HG03066 (cell line): ENCODE data around the gene CUEDC1.

ENCODE experiments used
- ATAC-seq: cut with Tn5 transposase; IDR thresholded peaks from one replicate; pipeline ENCODE4 v1.9.1; 2021; ENCODE audit warnings: low read depth; ENCODE audit not compliant: unreplicated experiment

CUEDC1 gene, protein sequence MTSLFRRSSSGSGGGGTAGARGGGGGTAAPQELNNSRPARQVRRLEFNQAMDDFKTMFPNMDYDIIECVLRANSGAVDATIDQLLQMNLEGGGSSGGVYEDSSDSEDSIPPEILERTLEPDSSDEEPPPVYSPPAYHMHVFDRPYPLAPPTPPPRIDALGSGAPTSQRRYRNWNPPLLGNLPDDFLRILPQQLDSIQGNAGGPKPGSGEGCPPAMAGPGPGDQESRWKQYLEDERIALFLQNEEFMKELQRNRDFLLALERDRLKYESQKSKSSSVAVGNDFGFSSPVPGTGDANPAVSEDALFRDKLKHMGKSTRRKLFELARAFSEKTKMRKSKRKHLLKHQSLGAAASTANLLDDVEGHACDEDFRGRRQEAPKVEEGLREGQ

DNA sequence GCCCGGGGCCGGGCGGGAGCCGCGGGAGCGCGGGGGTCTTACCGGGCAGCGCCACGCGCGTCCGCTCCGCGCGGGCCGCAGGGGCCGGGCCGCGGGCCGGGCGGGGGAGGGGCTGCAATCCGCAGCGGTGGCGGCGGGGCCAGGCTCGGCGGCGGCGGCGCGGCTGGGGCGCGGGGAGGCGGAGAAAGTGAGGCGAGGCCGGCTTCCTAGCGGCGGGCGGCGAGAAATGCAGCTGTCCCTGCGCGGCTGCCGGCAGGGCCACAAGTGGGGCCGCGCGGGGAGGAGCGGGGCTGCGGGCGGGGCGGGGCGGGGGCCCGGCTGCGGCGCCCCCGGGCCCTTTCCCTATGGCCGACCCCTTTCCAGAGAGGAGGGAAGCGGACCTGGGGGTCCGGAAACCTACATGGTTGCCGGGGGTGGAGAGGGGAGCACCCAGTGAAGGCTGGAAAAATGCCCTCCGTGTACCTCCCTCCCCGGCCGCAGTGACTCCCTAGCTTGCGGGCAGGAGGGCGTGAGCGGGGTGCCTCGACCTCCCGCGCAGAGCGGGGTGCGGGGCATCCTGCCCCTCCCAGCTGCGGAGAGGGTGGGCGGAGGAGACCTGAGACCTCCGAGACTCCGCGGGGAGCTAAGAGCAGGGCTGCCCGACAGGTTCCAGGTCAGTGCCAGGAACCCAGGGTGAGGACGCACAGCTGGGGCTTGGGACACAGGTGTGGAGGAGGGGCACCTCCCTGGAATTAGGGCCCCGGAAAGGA is at the start of gene CUEDC1:
CUEDC1 (minus strand) TSS at position 230 of the 749 bp plus-strand sequence. CDS start 69,848 bp downstream, outside the sequence.
- ATAC-seq: no peak

DNA sequence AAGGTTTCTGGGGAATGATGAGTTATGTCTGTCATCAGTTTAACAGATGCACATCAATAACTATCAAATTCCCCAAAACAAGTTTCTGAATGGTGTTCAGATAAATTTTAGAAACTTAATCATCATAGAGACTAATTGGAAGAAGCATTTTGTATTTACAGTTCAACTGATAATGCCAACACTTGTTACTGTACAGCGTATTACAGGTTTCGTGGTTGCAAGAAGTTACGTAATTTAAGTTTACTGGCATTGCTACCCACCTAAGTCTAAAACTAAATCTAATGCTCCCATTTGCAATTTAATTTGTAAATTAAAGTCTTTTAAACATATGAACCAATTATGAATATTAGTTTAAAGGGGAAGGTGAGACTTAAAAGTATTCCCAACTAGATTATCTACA is 48.8 kb upstream of the CUEDC1 start:
- no peak for ATAC-seq

DNA sequence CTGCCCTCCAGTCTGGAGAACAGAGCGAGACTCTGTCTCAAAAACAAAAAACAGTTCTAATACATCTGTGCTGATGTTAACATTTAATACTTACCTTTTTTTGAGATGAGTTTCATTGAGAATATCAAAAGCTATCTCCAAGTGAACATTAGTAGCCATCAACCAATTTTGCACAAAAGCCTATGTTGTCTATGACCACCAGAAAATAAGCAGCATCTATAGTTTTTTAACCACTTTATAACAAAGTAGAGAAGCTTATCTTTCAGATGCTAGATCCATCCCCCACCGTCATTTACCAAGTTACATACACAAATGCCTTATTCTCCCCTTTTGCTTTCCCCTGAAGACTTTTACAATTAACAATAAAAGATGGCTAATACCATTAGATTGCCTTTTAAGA is 47.8 kb upstream of the CUEDC1 start:
- ATAC-seq: no peak

DNA sequence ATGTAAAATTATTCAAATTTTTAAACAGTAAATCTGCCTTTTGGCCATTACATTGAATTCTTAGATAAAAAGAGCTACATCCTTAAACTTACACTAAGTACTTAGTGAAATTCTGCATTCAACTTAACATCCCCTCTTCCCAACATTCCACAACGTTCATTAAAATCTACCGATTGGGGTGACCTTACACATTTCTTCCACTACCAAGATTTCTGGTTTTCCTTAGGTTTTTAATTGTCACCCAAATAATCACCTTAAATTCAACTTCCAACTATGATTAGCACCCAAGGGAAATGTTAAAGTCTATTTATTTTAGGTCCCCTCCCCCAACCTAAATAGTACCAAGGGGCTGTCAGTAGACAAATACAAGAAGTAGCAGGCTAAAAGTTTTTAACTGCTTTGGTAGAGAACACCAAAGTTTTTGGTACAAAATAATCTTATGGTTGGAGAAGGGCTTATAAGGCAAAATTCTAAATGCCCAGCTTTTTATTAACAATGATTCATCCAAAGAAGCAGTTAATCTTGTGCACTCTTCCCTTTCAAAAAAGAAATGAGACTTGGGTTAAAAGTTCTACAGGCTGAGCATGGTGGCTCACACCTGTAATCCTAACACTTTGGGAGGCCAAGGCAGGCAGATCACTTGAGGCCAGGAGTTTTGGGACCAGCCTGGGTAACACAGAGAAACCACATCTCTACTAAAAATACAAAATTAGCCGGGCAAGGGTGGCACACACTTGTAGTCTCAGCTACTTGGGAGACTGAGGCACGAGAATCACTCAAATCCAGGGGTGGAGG is 47.1 kb upstream of the CUEDC1 start:
- no peak for ATAC-seq

DNA sequence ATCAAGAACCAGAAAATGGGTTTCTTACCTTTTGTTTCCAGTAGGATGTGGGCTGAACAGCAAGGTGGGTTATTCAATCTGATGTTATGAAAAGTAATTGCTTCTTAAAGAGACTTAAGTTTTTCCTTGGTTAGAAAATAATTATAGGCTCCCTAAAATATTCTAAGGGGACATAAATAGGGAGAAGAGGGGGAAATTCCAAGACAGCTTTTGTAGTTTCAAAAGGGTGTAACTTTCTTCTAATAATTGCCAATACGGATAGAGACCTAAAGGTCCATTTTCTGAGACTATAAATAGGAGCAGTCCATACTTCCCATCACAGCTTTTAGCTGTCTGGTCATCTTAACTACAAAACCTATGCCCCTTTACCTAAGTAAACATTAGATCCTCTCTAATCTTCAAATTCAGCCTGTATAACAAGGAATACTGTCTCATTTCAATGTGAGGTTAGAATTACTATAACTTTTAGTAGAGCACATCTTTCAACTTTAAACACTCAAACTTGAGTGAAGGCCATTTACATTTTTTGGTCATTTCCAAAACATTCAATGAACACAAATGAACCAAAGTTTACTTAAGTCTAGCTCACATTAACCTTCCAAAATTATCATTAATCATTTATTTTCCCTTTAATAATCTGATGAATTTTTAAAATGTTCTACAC is 46.4 kb upstream of the CUEDC1 start:
- no peak for ATAC-seq

DNA sequence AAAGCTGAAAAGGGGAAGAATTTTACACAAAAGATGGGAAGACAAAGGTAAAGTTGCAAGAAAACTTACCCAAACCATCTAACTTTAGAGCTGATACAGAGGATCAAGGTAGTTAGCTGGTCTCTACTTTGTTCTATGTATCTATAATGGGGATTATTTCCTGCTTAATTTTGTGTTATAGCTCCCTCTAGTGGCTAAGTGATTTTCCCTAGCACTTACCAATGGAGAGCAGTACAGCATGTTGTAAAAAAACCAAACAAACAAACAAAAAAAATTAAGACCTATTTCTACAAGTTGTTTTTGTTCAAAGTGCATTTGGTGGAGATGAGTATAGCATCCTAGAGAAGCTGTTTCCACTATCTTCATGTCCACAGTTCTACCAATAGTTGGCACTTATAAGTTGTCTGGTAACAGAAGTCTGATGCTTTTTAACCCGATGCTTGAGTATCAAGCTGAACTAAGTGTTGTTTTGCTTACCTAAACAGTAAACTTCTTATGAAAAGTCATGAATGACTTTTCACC is 44.3 kb upstream of the CUEDC1 start:
- ATAC-seq: no peak

DNA sequence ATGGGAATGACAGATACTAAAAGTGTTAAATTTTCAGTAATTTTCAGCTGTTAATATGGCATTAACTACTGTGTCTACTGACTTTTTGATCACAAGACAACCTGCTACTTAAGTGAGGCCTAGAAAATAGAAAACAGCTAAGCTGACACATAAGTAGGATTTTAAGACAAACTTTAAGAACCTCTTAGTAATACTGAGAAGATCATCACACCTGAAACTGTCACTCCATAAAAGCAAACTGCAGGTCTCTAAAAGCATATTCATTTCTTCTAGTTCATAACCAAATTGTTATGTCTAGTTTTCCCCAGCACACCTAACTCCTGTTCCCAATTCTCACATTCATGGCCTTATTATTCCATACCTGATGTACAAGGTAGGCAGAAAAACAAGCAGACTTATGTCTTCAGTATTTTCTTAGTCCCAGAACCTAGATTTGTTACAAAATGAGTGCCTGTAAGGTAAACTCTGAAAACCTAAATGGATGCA is 43.8 kb upstream of the CUEDC1 start:
- no peak for ATAC-seq

DNA sequence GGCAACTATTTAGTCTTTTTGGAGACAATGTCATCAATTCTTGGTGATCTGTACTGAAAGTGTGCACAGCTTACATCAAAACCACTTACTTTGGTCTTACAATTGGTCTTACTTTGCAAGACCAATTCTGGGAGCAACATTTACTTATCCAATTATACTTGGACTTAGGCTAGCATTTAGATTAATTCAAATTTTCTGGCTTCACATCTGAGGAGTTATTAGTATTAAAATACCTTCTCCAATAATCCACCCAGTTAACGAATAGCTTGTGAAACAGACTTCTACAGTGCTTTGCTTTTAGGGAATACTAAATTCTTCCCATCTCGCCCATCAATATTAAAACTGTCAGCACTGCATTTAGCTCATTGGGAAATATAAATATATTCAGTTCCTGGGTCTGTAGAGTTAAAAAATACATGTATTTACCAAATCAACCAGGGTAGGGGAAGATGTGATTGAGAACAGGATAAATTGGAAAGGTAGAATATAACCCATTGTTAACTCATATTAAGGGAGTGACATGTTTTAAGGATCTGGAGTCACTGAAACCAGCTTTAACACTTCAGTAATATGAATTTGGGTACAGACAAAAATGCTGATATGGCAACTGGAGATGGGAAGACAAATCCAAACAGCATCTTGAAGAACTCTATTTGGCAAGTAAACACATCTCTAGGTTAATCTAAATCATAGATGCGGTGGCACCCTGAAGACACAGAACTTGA is 42.0 kb upstream of the CUEDC1 start:
- ATAC-seq: no peak

DNA sequence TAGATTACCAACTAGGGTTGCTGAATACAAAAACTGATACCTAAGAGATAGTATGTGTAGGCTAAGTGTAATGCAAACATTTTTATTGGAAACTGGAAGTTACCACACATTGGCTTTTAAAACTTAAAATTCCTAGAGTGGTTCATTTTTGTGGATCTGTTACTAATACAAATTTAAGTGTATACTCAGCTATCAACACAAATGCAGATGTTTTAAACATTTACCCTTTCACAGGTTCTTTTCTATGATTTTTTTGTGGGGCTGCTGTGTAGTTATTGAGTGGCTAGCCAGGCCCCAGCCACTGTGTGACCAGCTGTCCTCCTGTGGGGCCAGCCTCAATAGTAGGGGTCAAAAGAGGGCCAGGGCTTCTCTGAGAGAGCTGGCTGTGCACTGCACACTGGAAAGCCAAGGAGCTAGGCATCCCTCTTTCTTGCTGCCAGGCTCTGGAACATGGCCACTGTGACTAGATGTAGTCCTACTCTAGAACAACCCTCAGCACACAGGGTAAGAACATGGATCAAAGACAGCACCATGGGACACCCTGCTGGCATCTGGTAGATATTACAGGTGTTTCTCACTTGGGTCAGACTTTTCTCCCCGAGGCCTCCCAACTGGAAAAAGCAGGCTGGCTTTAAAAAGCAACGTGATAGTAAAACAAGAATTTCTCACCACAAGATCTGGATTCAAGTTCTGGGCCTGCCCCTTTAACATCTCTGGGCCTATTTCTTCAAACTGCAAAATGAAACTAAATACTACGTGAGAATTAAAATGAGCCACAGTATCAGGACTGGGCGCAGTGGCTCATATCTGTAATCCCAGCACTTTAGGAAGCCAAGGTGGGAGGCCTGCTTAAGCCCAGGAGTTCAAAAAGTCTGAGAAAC is 40.1 kb upstream of the CUEDC1 start:
- no peak for ATAC-seq

DNA sequence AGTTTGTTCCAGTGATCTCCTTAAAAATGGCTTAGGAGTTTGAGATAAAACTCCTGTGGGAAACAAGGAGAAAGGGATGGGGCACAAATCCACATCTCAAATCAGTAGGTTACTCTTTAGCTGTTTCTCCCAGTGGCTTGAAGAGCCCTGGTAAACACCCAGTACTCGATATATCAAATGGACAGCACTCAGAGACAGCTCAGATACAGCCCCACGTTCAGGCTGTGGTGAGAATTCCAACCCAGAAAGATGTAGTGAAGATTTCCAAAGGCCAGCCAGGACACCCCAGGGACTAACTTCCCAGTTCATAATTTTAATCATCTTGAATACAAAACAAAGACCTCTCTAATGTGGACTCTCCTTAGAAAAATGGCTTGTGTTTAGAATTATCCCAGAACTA is 39.2 kb upstream of the CUEDC1 start:
- no peak for ATAC-seq

DNA sequence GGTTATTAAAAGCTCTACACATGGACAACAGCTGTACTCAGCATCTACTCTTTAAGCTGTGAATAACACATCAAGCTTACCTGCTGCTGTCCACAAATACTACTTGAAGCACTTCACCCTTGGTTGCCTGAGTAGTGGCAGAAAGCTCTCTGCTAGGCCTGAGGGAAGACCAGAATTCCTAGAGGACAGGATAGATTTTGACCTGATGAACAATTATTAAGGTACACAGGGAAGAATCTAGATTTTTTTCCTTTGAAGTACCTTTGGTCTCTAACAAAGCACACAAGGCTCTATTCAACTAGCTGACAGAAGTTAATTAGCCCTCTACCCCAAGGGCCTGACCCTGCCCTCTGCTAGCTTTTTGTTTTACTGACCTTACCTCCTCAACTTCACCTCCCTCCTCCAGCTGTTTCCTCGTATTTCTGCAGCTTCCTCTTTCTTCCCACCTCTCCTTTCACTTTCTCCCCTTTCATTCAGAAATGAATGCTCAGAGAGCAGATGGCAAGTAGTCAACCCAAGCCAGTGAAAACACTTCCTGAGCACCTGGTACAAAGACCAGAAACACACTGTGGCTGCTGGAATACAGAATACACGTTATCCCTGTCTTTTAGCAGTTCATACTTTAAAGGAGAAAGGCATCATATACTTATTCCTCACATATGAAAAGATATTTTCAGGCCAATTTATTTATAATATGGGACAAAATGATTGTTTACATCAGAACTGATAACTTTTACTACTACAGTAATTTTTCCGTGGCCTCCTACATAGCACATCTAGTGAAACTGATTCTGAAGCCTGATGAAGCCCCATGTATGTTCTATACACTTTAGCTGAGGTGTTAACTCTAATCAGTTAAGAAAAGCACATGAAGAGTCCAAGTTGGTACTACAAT is 38.5 kb upstream of the CUEDC1 start:
- no peak for ATAC-seq

DNA sequence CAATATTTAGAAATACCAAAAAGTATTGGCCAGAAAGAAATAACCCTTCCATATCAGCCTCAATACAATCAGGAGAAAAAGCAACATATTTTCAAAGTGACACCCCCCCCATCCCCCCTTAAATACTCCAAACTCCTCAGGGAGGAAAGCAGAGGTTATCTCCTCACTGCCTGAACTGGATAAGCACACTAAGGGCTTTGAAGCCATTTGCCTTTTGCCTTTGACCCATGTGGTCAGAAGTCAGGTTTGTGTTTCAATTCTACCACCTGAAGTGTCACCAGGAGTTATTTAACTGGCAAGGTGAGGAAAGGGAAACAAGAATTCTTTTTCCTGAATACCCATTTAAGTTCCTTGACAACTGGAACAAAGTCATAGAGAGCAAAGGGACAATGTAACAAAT is 36.3 kb upstream of the CUEDC1 start:
- no peak for ATAC-seq

DNA sequence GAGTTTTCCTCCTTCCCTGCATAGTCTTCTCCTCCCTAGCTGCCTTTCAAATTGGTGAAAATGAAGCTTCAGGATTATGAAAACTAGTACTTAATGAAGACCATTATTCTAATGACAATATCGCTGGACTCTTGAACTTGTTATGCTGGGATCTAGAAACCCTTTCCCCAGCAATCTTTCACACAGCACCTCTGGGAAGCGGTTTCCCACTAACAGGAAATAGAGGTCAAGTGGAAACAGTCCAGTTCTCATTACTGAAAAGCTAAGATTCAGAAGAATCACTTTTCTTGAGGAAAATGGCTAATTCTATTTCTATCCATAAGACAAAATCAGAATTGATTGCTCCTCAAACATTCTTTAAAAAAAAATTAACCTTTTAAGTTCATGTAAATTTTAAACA is 34.8 kb upstream of the CUEDC1 start:
- no peak for ATAC-seq

DNA sequence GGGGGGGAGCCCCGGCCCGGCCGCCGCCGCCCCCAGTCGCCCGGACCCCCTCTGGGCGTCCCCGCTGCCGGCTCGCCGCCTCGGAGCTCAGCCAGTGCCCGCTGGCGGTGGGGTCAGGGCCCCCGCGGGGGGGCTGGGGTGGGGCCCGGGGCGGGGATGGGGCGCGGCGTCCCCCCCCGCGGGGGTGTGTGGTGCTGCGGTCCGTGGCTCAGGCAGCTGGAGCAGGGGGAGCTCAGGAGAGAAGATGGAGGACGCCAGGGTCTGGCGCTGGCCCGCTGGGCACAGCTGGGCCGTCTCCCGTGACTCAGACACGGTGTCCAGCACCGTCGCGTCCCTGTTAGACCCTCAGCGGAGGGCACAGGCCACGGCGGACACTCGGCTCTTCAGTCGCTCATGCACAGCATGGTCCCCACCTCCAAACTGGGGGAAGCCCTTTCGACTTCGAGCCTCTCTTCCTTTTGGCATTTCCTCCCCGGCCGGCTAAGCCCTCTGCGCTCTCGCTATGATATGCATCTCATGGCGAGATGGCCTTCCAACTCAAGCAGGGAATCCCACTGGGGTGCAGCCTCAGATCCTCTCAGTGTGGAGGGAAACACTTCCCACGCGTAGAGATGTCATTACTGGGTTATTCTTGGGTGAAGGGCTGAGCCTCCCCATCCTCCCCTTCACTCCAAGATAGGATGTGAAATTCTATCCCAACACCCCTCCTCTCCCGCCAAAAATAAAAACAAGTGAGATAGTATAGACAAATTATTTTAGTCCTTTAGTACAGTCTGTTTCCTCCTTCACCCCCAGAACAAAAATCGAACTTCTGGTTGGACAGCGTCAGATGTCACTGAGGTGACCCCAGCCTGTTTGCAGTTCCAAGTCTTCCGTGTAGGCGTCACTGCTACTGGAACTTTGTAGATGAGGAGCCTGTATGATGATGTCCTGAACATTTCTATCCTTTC is 33.4 kb upstream of the CUEDC1 start:
- ATAC-seq: peak; percentile 78

DNA sequence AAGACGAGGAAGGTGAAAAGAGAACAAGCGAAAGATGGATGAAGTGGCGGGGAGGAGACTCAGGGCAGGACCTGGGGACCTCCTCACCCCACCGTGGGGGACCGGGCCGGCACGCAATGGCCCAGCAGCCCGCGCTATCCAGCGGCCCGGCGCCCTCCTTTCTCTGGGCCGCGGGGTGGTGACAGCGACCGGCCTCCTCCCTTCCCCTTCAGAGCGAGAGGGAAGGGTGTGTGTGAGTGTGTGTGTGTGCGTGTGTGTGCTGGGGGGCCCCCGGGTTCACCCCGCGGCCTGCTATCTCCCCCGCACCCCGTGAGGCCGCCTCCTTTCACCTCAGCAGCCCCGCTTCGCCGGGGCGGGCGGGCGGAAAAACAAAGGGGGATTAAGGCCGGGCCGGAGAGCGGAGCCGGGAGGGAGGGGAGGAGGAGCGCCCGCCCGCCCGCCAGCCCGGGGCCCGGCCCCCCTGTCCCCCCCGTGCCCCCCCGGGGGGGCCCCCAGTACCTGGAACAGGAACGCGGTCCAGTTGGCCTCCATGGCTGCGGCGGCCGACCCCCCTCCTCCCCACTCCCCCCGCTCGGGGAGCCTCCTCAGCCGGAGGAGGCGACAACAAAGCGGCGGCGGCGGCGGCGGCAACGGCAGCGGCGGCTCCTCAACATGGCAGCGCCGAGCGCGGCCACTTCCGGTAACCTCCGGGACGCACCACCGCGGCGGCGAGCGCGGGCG is 32.5 kb upstream of the CUEDC1 start, which contains the start of gene VEZF1:
VEZF1 (minus strand) TSS at position 674 of the 720 bp plus-strand sequence; CDS start at position 531, 143 bp downstream.
- ATAC-seq: peak; percentile 60
